ELR (cell line): ENCODE data around the gene XAGE1B.
"Not testable (repeated sequence)": the region's sequence is repeated elsewhere in the genome, so short reads cannot be mapped to it uniquely, and the experiment has no call there.

Experiments
- DNase-seq: peaks from one replicate; pipeline ENCODE4 v3.0.0-alpha.2; 2015; ENCODE audit warnings: low read depth

The XAGE1B gene, protein sequence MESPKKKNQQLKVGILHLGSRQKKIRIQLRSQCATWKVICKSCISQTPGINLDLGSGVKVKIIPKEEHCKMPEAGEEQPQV

DNA sequence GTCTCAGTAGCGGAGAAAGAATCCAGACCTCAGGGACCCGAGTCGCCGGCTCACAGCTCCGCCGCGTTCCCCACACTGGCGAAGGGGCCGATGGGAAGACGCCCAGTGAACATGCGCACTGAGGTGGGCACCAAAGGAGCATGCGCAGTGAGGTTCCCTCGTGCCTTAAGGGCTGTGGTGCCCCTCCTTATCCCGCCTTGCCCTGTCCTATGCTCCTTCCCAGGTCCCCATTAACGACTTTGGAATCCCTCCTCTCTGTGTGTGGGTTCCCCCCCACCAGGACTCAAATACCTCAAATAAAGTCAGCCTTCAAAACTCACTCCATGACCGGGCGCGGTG lies at the start of gene XAGE1B:
Gene XAGE1B, minus strand, starts transcription at position 77 of the 339 bp plus-strand sequence. CDS start 1,536 bp downstream, outside the sequence.
- DNase-seq: not testable (repeated sequence)

DNA sequence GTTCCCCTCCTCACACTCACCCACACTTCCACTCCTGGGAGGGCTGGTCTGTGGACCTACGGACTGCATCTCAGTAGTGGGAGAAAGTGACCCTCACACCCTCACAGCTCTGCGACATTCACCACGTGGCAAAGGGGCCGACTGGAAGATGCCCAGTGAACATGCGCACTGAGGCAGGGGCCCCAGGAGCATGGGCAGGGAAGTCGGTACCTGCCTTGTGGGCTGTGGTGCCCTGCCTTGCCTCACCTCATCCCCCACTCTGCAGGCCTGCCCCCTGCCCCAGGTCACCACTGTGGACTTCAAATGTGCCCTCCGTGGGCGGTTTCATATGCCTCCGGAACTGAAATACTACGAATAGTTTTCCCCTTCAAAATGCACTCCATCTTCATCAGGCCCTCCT lies 46.2 kb upstream of the XAGE1B start:
- DNase-seq: no peak

DNA sequence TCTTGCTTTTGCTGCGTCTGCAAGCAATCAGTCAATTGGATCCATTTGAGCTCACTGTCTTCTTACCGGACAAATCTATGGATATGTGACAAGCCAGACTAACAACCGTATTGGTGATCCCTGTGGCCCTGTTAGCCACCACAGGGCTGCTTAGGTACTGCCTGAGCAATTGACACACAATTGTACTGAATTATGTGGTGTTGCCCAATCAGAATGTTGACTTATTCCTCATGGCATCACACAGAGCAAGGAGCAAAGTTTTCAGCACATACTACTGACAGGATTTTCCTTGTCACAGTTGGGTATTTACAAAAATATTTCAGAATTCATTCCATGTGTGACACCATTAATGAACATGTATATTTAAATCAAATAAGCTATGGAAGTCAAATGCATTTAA lies 41.3 kb upstream of the XAGE1B start:
- DNase-seq: no peak

GRCh38 chrX:52556741-52557140 lies 39.9 kb upstream of the XAGE1B start:
- DNase-seq: no peak

DNA sequence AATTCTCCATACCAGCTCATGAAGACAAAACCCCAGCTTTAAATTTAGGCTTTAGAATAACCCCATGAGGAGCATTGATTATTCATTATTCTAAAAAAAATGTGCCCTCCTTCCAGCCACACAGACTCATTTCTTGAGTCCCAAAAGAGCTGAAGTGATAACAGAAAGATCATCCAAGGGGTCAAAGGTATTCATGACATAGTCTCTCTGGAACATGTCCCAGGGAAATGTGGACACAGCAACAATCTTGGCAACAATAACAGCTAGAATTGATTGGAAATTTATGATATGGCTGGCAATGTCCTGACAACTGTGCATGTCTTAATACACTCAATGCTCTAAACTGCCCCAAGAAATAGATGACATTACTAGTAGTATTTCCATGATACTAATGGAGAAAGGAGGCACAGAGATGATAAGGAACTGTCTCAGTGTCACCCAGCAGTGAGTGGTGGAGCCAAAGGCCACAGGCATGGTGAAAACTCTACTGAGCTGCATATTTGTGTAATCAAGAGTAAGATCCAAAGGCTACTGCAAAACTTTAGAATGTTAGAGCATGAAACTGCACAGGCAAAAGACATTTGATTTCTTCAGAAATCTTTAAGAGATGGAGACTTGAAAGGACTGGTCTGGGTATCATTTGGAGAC lies 37.3 kb upstream of the XAGE1B start:
- DNase-seq: no peak

GRCh38 chrX:52548769-52549168 lies 31.9 kb upstream of the XAGE1B start:
- DNase-seq: not testable (repeated sequence)

DNA sequence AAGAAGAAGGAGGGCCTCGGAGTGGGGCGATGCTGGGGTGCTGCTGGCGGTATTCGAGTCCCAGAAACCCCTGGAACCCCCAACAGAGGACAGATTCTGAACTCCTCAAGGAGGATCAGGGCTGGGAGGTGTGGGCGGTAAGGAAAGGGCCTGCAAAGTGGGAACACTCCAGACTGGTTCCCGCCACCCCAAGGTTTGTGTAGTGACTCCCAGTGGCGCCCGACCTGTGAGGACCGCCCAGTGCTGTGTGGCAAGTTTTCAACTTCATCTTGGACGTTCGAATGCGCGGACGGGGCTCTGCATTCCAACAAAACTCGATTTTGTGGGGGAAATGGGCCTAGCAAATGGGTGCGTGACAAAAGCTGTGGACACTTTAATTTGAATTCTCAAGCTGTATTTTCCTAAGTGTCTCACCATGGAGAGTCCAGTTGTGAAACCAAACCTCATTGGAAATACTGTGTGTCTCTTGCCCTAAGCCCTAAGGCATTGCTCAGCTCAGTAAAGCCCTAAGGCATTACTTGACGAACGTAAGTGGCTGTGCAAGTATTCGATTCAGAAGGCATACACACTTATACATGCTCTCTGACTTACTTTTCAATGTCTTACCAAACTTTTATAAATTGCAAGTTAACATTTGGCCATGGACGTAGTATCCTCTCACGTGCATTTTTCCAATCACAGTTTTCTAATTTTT lies 27.4 kb upstream of the XAGE1B start:
- DNase-seq: no peak

DNA sequence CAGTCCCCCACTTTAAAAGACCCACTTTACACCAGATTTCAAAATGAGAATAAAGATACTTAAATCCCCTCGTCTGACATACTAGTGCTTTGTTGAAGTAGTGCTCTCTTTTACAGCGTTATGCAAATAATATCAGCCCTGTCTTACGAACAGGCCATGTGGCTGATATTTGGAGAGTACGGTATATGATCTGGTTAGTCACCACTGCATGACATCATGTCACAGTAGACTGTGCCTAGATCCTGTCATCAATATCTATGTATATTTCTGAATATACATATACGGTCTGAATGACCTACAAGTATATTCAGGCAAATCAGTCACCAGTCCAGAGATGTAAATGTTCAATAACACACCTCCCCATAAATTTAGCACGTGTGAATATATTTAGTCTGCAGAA lies 25.4 kb upstream of the XAGE1B start:
- no peak for DNase-seq

DNA sequence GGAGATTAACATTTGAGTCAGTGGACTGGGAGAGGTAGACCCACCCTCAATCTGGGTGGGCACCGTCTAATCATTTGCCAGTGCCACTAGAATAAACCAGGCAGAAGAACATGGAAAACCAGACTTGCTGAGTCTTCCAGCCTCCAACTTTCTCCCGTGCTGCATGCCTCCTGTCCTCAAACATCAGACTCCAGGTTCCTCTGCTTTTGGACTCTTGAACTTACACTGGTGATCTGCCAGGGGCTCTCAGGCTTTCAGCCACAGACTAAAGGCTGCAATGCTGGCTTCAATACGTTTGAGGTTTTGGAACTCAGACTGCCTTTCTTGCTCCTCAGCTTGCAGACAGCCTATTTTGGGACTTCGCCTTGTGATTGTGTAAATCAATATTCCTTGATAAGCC lies 24.2 kb upstream of the XAGE1B start:
- DNase-seq: not testable (repeated sequence)

DNA sequence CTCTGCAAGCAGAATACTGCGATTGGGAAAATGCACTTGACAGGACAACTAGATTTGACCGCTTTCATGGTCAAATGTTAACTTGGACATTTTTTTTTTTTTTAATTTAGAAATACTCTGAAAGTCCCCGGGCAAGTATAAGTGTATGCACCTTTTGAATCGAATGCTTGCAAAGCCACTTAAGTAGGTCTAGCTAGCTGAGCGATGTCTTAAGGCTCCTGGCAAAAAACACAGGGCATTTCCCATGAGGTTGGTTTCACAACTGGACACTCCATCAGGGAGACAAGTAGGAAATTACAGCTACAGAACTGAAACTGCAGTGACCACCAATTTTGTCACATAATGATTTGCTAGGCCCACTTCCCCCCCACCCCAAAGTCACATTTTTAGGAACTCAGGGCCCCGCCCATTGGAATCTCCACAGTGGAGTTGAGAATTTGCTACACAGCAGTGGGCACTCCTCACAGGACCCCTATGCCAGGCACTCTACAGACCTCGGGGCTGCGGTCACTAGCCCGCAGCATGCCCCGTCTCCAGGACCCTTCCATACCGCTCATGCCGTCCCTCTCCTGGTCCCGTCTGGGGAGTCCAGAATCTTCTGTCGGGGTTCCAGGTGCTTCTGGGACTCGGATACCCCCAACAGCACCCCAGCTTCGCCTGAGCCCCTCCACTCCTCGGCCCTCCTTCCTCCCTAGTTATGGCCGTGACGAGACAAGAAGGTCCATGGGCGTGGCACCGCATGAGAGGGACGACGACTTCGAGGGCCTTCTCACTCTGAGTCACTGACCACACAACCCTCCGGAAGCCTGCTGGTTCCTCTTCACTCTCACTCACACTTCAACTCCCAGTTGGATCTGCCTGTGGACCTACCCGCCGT lies 515 bp downstream of the XAGE1B start:
- DNase-seq: not testable (repeated sequence)

GRCh38 chrX:52511126-52511525 lies 5.7 kb downstream of the XAGE1B start:
- DNase-seq: not testable (repeated sequence)

DNA sequence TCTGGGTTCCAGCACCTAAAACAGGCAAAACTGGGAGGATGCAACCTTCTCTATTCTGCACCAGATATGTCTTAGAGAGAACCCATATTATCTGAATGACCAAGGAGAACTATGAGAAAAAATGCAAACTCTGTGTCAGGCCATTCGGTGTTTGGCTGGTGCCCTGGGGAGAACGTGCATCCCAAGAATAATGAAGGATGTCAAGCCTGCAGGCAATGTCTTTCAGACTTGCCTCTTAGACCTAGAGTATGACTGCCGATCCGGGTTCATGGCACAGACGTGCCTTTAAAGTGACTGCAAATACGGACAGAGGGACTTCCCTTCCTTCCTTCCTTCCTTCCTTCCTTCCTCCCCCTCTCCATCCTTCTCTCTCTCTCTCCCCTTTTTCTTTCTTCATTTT lies 6.9 kb downstream of the XAGE1B start:
- no peak for DNase-seq

GRCh38 chrX:52507331-52507730 lies 9.5 kb downstream of the XAGE1B start:
- DNase-seq: no peak

DNA sequence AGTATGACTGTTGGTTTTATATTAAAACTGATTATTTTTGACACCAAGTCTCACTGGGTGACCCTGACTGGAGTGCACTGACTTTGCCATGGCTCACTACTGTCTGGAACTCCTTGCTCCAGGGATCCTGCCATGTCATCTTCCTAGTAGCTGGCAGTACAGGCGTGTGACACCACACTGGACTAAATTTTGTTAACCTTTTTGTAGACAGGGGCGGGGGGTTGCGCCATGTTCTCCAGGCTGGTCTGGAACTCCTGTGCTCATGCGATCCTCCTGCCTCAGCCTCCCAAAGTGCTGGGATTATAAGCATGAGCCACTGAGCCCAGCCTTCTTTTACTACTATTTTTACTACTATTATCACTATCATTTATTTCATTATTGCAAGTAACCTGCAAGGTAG lies 12.3 kb downstream of the XAGE1B start:
- DNase-seq: no peak

DNA sequence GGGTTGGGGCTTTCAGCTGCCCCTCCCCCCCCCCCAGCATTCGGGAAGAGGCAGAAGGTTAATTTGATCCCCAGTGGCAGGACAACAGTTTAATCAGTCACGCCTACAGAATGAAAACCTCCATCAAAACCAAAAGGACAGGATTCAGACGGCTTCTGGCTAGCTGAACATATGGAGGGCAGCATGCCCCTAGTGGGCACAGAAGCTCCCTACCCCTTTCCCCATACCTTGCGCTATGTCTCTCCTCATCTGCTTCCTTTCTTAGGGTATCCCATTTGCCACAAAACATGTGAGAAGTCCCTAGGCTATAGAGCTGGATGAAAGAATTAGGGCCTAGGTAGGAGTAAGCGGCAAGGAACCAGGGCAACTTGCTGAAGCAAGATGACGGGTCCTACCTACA lies 15.5 kb downstream of the XAGE1B start:
- DNase-seq: not testable (repeated sequence)

GRCh38 chrX:52496419-52496772 lies 20.5 kb downstream of the XAGE1B start:
- DNase-seq: not testable (repeated sequence)

DNA sequence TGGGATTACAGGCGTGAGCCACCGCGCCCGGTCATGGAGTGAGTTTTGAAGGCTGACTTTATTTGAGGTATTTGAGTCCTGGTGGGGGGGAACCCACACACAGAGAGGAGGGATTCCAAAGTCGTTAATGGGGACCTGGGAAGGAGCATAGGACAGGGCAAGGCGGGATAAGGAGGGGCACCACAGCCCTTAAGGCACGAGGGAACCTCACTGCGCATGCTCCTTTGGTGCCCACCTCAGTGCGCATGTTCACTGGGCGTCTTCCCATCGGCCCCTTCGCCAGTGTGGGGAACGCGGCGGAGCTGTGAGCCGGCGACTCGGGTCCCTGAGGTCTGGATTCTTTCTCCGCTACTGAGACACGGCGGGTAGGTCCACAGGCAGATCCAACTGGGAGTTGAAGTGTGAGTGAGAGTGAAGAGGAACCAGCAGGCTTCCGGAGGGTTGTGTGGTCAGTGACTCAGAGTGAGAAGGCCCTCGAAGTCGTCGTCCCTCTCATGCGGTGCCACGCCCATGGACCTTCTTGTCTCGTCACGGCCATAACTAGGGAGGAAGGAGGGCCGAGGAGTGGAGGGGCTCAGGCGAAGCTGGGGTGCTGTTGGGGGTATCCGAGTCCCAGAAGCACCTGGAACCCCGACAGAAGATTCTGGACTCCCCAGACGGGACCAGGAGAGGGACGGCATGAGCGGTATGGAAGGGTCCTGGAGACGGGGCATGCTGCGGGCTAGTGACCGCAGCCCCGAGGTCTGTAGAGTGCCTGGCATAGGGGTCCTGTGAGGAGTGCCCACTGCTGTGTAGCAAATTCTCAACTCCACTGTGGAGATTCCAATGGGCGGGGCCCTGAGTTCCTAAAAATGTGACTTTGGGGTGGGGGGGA lies 21.1 kb downstream of the XAGE1B start, which contains the start of gene XAGE1A:
Gene XAGE1A, plus strand, starts transcription at position 264 of the 874 bp plus-strand sequence. CDS start 1,554 bp downstream, outside the sequence.
- not testable (repeated sequence) for DNase-seq

DNA sequence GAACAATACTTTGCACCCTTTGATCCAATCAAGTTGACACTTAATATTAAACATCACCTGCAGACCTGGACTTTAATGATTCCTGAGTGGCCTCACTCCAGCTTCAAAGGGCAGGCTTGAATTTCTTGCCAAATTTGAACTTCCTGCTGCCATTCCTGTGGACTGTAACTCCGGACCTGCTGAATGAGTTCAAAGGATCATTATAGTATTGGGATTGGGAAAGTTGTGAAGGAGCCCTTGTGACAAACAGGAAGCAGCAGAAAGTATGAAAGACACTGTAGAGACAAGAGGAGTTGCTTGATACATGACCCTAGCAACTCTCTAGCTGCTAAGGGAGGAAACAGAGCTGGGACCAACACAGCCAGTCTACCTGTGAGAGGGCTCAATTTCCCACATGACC lies 45.6 kb downstream of the XAGE1B start:
- not testable (repeated sequence) for DNase-seq
